ENCODE results near the gene FAM181A. TPM values are rescaled to one million over a fixed set of nuclear protein-coding genes. Genes with fewer than 3 reads are reported as not detected.

Gene FAM181A
- total RNA-seq, 1 donor from 2014 or later, result not detected

DNA sequence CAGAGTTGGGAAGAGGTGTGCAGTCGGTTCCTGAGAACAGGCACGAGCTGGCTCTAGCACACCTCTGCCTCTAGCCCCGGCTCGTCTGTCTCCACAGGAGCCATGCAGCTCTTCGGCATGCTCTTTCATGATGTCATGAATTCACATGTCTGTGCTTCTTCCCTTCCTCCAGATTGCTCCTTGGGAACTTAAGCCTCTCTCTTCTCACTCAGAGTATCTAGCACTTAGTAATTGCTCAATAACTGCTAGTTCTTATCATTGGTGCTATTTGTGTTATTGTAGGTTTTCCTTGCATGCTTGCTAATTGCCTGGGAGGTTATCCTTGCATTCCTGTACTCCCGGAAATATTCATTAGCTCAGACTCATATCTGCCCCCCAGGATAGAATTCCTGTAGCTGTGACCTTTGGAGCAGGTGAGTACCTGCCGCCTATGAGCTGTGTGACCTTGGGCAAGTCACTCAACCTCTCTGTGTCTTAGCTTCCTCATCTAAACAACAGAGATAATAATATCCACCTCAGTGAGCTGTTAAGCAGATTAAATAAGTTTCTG, 19.5 kb downstream of the FAM181A start:
- H3K27me3 Mint-ChIP-seq, result no peaks in the 10 kb centered on the region
- POLR2A ChIA-PET, result no interaction called here
- DNase-seq, result no peak
- no peak for ATAC-seq (ENCODE audit: low read depth)
- CTCF ChIA-PET, result interaction anchor here (0.9 to 1.5 kb wide), 3 partner anchors 10 to 54 kb away, joined by 3 to 4 read pairs (median 3); no protein-coding TSS in a partner anchor
- H3K27ac Mint-ChIP-seq, result no peak overlapping the region
- H3K9me3 Mint-ChIP-seq, result no peaks in the 10 kb centered on the region
- H3K4me3 Mint-ChIP-seq, result no peak overlapping the region
- no peaks in the 10 kb centered on the region for H3K36me3 Mint-ChIP-seq (ENCODE audit: low read depth)
- TF ChIP-seq, protein P1, sequence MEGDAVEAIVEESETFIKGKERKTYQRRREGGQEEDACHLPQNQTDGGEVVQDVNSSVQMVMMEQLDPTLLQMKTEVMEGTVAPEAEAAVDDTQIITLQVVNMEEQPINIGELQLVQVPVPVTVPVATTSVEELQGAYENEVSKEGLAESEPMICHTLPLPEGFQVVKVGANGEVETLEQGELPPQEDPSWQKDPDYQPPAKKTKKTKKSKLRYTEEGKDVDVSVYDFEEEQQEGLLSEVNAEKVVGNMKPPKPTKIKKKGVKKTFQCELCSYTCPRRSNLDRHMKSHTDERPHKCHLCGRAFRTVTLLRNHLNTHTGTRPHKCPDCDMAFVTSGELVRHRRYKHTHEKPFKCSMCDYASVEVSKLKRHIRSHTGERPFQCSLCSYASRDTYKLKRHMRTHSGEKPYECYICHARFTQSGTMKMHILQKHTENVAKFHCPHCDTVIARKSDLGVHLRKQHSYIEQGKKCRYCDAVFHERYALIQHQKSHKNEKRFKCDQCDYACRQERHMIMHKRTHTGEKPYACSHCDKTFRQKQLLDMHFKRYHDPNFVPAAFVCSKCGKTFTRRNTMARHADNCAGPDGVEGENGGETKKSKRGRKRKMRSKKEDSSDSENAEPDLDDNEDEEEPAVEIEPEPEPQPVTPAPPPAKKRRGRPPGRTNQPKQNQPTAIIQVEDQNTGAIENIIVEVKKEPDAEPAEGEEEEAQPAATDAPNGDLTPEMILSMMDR (IDR thresholded peaks at IDR 0.05), result no peak
- intact Hi-C loops (cut with micrococcal nuclease), result no loop called here
- H3K4me1 Mint-ChIP-seq, result no peaks in the 10 kb centered on the region

DNA sequence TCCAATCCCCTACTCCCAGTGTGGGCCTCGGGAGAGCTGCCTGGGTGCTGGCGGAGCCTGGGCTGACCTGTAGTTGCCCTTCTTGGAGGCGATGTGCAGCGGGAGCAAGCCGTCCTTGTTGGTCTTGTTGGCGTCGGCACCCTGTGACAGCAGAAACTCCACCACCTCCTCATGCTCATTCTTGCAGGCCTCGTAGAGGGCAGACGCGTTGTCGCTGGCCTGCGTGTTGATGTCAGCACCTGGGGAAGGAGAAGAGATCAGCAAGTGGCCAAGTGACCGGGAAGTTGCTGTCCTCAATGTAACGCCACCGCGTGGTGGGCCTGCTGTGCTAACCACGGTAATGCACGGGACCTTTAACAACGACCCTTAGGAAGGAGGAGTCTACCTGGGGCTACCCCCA, 20.1 kb downstream of the FAM181A start:
- H3K9me3 Mint-ChIP-seq, result no peaks in the 10 kb centered on the region
- POLR2A ChIA-PET, result no interaction called here
- TF ChIP-seq, protein P1 (IDR thresholded peaks at IDR 0.05), result no peak
- H3K27me3 Mint-ChIP-seq, result no peaks in the 10 kb centered on the region
- H3K4me3 Mint-ChIP-seq, result no peak overlapping the region
- no peaks in the 10 kb centered on the region for H3K4me1 Mint-ChIP-seq
- H3K27ac Mint-ChIP-seq, result no peak overlapping the region
- intact Hi-C loops (cut with micrococcal nuclease), result no loop called here
- CTCF ChIA-PET, result interaction anchor here (1.1 to 1.5 kb wide), 2 partner anchors 11 to 54 kb away, joined by 3 to 4 read pairs; no protein-coding TSS in a partner anchor
- DNase-seq, result no peak
- no peak for ATAC-seq (ENCODE audit: low read depth)
- no peaks in the 10 kb centered on the region for H3K36me3 Mint-ChIP-seq (ENCODE audit: low read depth)

DNA sequence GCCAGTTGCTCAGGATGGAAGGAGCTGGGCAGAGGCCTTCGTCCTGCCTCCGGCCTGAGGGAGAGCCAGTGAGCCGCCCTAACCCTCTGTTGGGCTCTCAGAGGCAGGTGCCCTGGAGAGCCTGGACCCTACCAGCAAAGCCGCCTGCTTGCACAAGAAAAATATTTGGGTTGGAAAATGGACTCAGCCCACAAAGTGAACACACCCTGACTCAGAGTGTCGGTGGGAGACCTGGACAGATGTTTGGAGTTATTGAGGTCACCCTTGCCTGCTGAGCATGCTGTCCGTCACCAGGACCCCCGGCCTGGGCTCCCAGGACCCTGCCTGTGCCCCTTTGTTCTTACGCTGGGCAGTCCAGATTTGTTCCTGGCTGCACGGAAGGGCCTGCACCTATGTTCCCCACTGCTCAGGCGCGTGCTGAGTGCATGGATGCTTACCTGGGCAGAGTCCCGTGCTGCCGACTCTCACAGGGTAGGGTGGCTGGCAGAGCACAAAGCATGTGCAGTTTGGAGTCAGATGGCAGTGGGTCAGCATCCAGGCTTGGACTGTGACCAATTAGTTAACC, 22.4 kb downstream of the FAM181A start:
- DNase-seq (no peak), ATAC-seq (ENCODE audit: low read depth) (no peak)
- H3K36me3 Mint-ChIP-seq (ENCODE audit: low read depth), result no peaks in the 10 kb centered on the region
- ChIA-PET CTCF (interaction anchor here (1.0 to 1.5 kb wide), 3 partner anchors 10 to 51 kb away, joined by 3 to 5 read pairs (median 4); no protein-coding TSS in a partner anchor), POLR2A (interaction anchor here (1.0 to 1.2 kb wide), 2 partner anchors 10 to 19 kb away, joined by 3 to 5 read pairs; no protein-coding TSS in a partner anchor)
- TF ChIP-seq, protein P1 (IDR thresholded peaks at IDR 0.05), result no peak
- H3K4me3 Mint-ChIP-seq, result no peak overlapping the region
- intact Hi-C loops (cut with micrococcal nuclease), result no loop called here
- H3K4me1 Mint-ChIP-seq, result peaks cover 15% of the 10 kb centered on the region
- no peak overlapping the region for H3K27ac Mint-ChIP-seq
- H3K9me3 Mint-ChIP-seq, result no peaks in the 10 kb centered on the region
- H3K27me3 Mint-ChIP-seq, result no peaks in the 10 kb centered on the region

DNA sequence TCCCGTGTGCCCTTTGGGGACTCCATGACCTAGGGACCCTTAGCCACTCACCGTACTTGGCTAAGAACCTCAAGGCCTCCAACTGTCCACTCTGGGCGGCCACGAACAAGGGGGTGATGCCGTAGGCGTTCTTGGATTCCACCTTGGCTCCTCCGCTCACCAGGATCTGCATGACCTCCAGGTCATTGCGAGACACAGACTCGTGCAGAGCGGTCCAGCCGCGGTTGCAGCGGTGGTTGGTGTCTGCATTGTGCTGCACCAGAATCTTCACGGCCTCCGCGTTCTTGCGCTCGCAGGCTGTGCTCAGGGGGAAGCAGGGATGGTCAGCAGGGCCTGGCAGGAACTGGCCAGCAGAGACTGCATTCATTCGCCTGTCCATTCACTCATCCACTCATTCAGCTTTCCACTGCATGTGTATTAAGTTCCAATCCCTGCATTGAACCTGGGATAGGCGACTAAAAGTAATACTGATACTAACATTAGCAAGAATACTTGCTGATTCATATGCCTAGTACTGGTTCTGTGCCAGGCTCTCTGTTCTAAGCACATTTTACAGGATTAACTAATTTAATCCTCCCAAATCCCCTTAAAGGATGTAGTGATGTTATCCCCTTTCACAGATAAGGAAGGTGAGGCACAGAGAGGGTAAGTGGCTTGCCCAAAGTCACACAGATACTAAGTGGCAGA, 23.9 kb downstream of the FAM181A start:
- Mint-ChIP-seq H3K4me3 (no peak overlapping the region), H3K9me3 (no peaks in the 10 kb centered on the region), H3K27ac (no peak overlapping the region), H3K4me1 (peaks cover 30% of the 10 kb centered on the region), H3K36me3 (ENCODE audit: low read depth) (no peaks in the 10 kb centered on the region), H3K27me3 (no peaks in the 10 kb centered on the region)
- POLR2A ChIA-PET, result interaction anchor here (1.2 to 1.5 kb wide), 2 partner anchors 11 to 28 kb away, joined by 5 read pairs; no protein-coding TSS in a partner anchor
- DNase-seq (no peak), ATAC-seq (ENCODE audit: low read depth) (no peak)
- intact Hi-C loops (cut with micrococcal nuclease), result no loop called here
- CTCF ChIA-PET, result interaction anchor here (2.6 kb wide), 1 partner anchor 19 kb away, joined by 16 read pairs; no protein-coding TSS in a partner anchor
- TF ChIP-seq, protein P1 (IDR thresholded peaks at IDR 0.05), result no peak
